ENCODE measurements around the gene SKAP1. TPM values are rescaled to one million over a fixed set of nuclear protein-coding genes. Genes with fewer than 3 reads are reported as not detected.

Gene SKAP1
- 10 to 100 TPM in 3 of 4 donors, 1 to 10 TPM in 1; 9.9 to 13.6 (median 12.4) TPM for polyA plus RNA-seq (ENCODE audit: insufficient read length in 4 of 4)

- no peak for DNase-seq (ENCODE audit: low read depth in 4 of 4, low spot score in 2 of 4)
Measured at GRCh38 chr17:48429638-48430586, at the start of gene SKAP1. SKAP1 (minus strand) TSS chr17:48430214.

GRCh38 chr17:48479014-48479402 is 49.0 kb upstream of the SKAP1 start:
- no peak for DNase-seq (ENCODE audit: low read depth in 4 of 4, low spot score in 2 of 4)

- no peak for DNase-seq (ENCODE audit: low read depth in 4 of 4, low spot score in 2 of 4)
Measured at GRCh38 chr17:48478224-48479013, 48.4 kb upstream of the SKAP1 start.

GRCh38 chr17:48477221-48477620 is 47.2 kb upstream of the SKAP1 start:
- DNase-seq (ENCODE audit: low read depth in 4 of 4, low spot score in 2 of 4): no peak

- peak in 1 of 4 donors; percentile 78 for DNase-seq (ENCODE audit: low read depth in 4 of 4, low spot score in 2 of 4)
Measured at GRCh38 chr17:48472411-48473281, 42.6 kb upstream of the SKAP1 start.

- DNase-seq (ENCODE audit: low read depth in 4 of 4, low spot score in 2 of 4): no peak
Measured at GRCh38 chr17:48471817-48472410, 41.9 kb upstream of the SKAP1 start.

- DNase-seq (ENCODE audit: low read depth in 4 of 4, low spot score in 2 of 4): no peak
Measured at GRCh38 chr17:48470388-48471034, 40.5 kb upstream of the SKAP1 start.

GRCh38 chr17:48469227-48469626 is 39.2 kb upstream of the SKAP1 start:
- no peak for DNase-seq (ENCODE audit: low read depth in 4 of 4, low spot score in 2 of 4)

- no peak for DNase-seq (ENCODE audit: low read depth in 4 of 4, low spot score in 2 of 4)
Measured at GRCh38 chr17:48468299-48468698, 38.3 kb upstream of the SKAP1 start.

- DNase-seq (ENCODE audit: low read depth in 4 of 4, low spot score in 2 of 4): no peak
Measured at GRCh38 chr17:48465884-48466283, 35.9 kb upstream of the SKAP1 start.

- DNase-seq (ENCODE audit: low read depth in 4 of 4, low spot score in 2 of 4): no peak
Measured at GRCh38 chr17:48463526-48463925, 33.5 kb upstream of the SKAP1 start.

- no peak for DNase-seq (ENCODE audit: low read depth in 4 of 4, low spot score in 2 of 4)
Measured at GRCh38 chr17:48462946-48463345, 32.9 kb upstream of the SKAP1 start.

- DNase-seq (ENCODE audit: low read depth in 4 of 4, low spot score in 2 of 4): no peak
Measured at GRCh38 chr17:48460052-48460451, 30.0 kb upstream of the SKAP1 start.

GRCh38 chr17:48459070-48459844 is 29.2 kb upstream of the SKAP1 start:
- DNase-seq (ENCODE audit: low read depth in 4 of 4, low spot score in 2 of 4): no peak

GRCh38 chr17:48457080-48457836 is 27.2 kb upstream of the SKAP1 start:
- DNase-seq (ENCODE audit: low read depth in 4 of 4, low spot score in 2 of 4): no peak

- DNase-seq (ENCODE audit: low read depth in 4 of 4, low spot score in 2 of 4): no peak
Measured at GRCh38 chr17:48456589-48456988, 26.6 kb upstream of the SKAP1 start.

- no peak for DNase-seq (ENCODE audit: low read depth in 4 of 4, low spot score in 2 of 4)
Measured at GRCh38 chr17:48455791-48456190, 25.8 kb upstream of the SKAP1 start.

GRCh38 chr17:48453447-48453846 is 23.4 kb upstream of the SKAP1 start:
- no peak for DNase-seq (ENCODE audit: low read depth in 4 of 4, low spot score in 2 of 4)

Measured in left renal cortex interstitium (tissue), 4 donors.